HepG2 (cell line): ENCODE data around the gene ALKBH5. TPM values are rescaled to one million over a fixed set of nuclear protein-coding genes. Genes with fewer than 3 reads are reported as not detected.

Source experiments
- CHCHD3 ChIP-seq: sonication (generic); formaldehyde crosslinking; IDR thresholded peaks from 2 replicates; pipeline ENCODE4 v1.8.0; 2022; ENCODE audit warnings: mild to moderate bottlenecking, missing genetic modification reagents, moderate library complexity
- DNMT3B ChIP-seq: conservative IDR thresholded peaks from 2 replicates; pipeline ENCODE4 v1.6.1; 2016; ENCODE audit warnings: missing biosample characterization, control low read depth
- FLYWCH1 ChIP-seq: sonication (generic); formaldehyde crosslinking; IDR thresholded peaks from 2 replicates; pipeline ENCODE4 v1.8.1; 2023; ENCODE audit warnings: mild to moderate bottlenecking, missing genetic modification reagents
- GATAD2A ChIP-seq: IDR thresholded peaks from 2 replicates; pipeline ENCODE4 v1.6.1; 2016
- HNF4A ChIP-seq: sonication (generic); formaldehyde crosslinking; IDR thresholded peaks from 2 replicates; pipeline ENCODE4 v1.4.0; 2020; ENCODE audit warnings: missing genetic modification reagents
- NBN ChIP-seq: fragments of 450-650 bp; conservative IDR thresholded peaks from 2 replicates; pipeline ENCODE4 v1.6.1; 2017
- NFIB ChIP-seq: sonication (generic); formaldehyde crosslinking; IDR thresholded peaks from 2 replicates; pipeline ENCODE4 v1.9.0; 2021; ENCODE audit warnings: missing genetic modification reagents, mild to moderate bottlenecking, borderline replicate concordance
- POLR2A ChIP-seq, 2 experiments: IDR thresholded peaks; 2 replicates each; pipeline ENCODE4 v1.6.1; 2011; ENCODE audit warnings: low read depth in 2 of 2, low read length in 2 of 2, mild to moderate bottlenecking in 1 of 2, moderate library complexity in 1 of 2; ENCODE audit not compliant: insufficient read depth in 1 of 2
- RFX3 ChIP-seq: IDR thresholded peaks from 2 replicates; pipeline ENCODE4 v1.6.1; 2016; ENCODE audit warnings: missing biosample characterization, missing genetic modification reagents
- ZFP37 ChIP-seq: sonication (generic); formaldehyde crosslinking; IDR thresholded peaks from 2 replicates; pipeline ENCODE4 v1.4.0; 2020; ENCODE audit warnings: missing genetic modification reagents, borderline replicate concordance
- ZNF337 ChIP-seq: sonication (generic); formaldehyde crosslinking; IDR thresholded peaks from 2 replicates; pipeline ENCODE4 v1.5.1; 2020; ENCODE audit warnings: missing genetic modification reagents, low read depth, mild to moderate bottlenecking, borderline replicate concordance
- ZNF572 ChIP-seq: sonication (generic); formaldehyde crosslinking; IDR thresholded peaks from 2 replicates; pipeline ENCODE4 v1.5.1; 2020; ENCODE audit warnings: mild to moderate bottlenecking, missing genetic modification reagents
- ZNF615 ChIP-seq: sonication (generic); formaldehyde crosslinking; IDR thresholded peaks from 2 replicates; pipeline ENCODE4 v1.5.0; 2020; ENCODE audit warnings: mild to moderate bottlenecking, missing genetic modification reagents, borderline replicate concordance
- ZNF841 ChIP-seq: sonication (generic); formaldehyde crosslinking; IDR thresholded peaks from 2 replicates; pipeline ENCODE4 v1.8.1; 2023; ENCODE audit warnings: missing genetic modification reagents, borderline replicate concordance
- polyA plus RNA-seq, 8 experiments: library from polyadenylated mRNA; depleted of rRNA in 3 of 8; stranded (reverse) in 7 of 8; unstranded in 1 of 8; fragments of >200 nt; fragmentation: Illumina TruSeq in 4 of 8; extraction: Trizol in 4 of 8; gene quantifications; 2 replicates each; pipeline versions ENCODE4 v1.2.1 to v1.2.3, GENCODE V29; 2011 to 2016; ENCODE audit warnings: low read depth in 4 of 8, missing spikeins in 1 of 8, mixed read lengths in 1 of 8; ENCODE audit not compliant: insufficient read depth in 1 of 8
- total RNA-seq, 5 experiments: library from RNA; depleted of rRNA; stranded (reverse); fragments of >200 nt; fragmentation: Illumina TruSeq; extraction: Trizol; gene quantifications; 2 replicates each; pipeline ENCODE4 v1.2.3, GENCODE V29; 2016; ENCODE audit warnings: low read depth in 1 of 5
- TF ChIP-seq, protein P1 (sequence below): sonication (generic); formaldehyde crosslinking; IDR thresholded peaks from 2 replicates; pipeline ENCODE4 v1.4.0; 2020; ENCODE audit warnings: mild to moderate bottlenecking, missing genetic modification reagents
- TF ChIP-seq, protein P2 (sequence below): IDR thresholded peaks from 2 replicates; pipeline ENCODE4 v1.6.1; 2012; ENCODE audit warnings: low read depth, low read length, improper control_type of control experiment
- TF ChIP-seq, protein P3 (sequence below): sonication (generic); formaldehyde crosslinking; IDR thresholded peaks from 2 replicates; pipeline ENCODE4 v1.4.0; 2020; ENCODE audit warnings: missing genetic modification reagents
- TF ChIP-seq, protein P4 (sequence below): sonication (generic); formaldehyde crosslinking; IDR thresholded peaks from 2 replicates; pipeline ENCODE4 v1.4.0; 2020; ENCODE audit warnings: missing genetic modification reagents, borderline replicate concordance

Gene ALKBH5
- total and polyA plus RNA-seq, 2 of the 13 experiments (the other 11 are each of a cell fraction or from before 2014, with no cell fraction given) = 68.9 to 76.9 TPM

DNA sequence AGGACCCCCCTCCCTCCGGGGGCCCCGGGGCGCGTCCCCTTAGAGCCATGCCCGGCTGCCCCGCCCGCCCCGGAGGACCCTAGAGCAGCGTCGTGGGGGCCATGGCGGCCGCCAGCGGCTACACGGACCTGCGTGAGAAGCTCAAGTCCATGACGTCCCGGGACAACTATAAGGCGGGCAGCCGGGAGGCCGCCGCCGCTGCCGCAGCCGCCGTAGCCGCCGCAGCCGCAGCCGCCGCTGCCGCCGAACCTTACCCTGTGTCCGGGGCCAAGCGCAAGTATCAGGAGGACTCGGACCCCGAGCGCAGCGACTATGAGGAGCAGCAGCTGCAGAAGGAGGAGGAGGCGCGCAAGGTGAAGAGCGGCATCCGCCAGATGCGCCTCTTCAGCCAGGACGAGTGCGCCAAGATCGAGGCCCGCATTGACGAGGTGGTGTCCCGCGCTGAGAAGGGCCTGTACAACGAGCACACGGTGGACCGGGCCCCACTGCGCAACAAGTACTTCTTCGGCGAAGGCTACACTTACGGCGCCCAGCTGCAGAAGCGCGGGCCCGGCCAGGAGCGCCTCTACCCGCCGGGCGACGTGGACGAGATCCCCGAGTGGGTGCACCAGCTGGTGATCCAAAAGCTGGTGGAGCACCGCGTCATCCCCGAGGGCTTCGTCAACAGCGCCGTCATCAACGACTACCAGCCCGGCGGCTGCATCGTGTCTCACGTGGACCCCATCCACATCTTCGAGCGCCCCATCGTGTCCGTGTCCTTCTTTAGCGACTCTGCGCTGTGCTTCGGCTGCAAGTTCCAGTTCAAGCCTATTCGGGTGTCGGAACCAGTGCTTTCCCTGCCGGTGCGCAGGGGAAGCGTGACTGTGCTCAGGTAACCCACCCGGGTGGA lies 759 bp downstream of the ALKBH5 start (continued):
- TF ChIP-seq, protein P1, sequence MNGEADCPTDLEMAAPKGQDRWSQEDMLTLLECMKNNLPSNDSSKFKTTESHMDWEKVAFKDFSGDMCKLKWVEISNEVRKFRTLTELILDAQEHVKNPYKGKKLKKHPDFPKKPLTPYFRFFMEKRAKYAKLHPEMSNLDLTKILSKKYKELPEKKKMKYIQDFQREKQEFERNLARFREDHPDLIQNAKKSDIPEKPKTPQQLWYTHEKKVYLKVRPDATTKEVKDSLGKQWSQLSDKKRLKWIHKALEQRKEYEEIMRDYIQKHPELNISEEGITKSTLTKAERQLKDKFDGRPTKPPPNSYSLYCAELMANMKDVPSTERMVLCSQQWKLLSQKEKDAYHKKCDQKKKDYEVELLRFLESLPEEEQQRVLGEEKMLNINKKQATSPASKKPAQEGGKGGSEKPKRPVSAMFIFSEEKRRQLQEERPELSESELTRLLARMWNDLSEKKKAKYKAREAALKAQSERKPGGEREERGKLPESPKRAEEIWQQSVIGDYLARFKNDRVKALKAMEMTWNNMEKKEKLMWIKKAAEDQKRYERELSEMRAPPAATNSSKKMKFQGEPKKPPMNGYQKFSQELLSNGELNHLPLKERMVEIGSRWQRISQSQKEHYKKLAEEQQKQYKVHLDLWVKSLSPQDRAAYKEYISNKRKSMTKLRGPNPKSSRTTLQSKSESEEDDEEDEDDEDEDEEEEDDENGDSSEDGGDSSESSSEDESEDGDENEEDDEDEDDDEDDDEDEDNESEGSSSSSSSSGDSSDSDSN (CRISPR knock-in tag) = peak; percentile 80
- TF ChIP-seq DNMT3B (0 out of 2 replicates have a peak, but pooled peaks have one; percentile 57), NBN (no peak), NFIB (CRISPR knock-in tag) (no peak), POLR2A (IDR thresholded peaks at IDR 0.05; ENCODE audit: insufficient read depth in 1 of 2, low read depth in 2 of 2, low read length in 2 of 2) (no peak), ZNF841 (CRISPR knock-in tag) (no peak), CHCHD3 (CRISPR knock-in tag) (no peak), GATAD2A (CRISPR knock-in tag) (0 out of 2 replicates have a peak, but pooled peaks have one; percentile 11), HNF4A (no peak), FLYWCH1 (CRISPR knock-in tag) (no peak), ZNF572 (CRISPR knock-in tag) (no peak; the same call in 1 of the 2 replicates), ZNF615 (no peak), ZFP37 (no peak), ZNF337 (CRISPR knock-in tag) (no peak), RFX3 (CRISPR knock-in tag) (no peak)
- TF ChIP-seq, protein P2, sequence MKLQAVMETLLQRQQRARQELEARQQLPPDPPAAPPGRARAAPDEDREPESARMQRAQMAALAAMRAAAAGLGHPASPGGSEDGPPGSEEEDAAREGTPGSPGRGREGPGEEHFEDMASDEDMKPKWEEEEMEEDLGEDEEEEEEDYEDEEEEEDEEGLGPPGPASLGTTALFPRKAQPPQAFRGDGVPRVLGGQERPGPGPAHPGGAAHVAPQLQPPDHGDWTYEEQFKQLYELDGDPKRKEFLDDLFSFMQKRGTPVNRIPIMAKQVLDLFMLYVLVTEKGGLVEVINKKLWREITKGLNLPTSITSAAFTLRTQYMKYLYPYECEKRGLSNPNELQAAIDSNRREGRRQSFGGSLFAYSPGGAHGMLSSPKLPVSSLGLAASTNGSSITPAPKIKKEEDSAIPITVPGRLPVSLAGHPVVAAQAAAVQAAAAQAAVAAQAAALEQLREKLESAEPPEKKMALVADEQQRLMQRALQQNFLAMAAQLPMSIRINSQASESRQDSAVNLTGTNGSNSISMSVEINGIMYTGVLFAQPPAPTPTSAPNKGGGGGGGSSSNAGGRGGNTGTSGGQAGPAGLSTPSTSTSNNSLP = no peak
- TF ChIP-seq, protein P3, sequence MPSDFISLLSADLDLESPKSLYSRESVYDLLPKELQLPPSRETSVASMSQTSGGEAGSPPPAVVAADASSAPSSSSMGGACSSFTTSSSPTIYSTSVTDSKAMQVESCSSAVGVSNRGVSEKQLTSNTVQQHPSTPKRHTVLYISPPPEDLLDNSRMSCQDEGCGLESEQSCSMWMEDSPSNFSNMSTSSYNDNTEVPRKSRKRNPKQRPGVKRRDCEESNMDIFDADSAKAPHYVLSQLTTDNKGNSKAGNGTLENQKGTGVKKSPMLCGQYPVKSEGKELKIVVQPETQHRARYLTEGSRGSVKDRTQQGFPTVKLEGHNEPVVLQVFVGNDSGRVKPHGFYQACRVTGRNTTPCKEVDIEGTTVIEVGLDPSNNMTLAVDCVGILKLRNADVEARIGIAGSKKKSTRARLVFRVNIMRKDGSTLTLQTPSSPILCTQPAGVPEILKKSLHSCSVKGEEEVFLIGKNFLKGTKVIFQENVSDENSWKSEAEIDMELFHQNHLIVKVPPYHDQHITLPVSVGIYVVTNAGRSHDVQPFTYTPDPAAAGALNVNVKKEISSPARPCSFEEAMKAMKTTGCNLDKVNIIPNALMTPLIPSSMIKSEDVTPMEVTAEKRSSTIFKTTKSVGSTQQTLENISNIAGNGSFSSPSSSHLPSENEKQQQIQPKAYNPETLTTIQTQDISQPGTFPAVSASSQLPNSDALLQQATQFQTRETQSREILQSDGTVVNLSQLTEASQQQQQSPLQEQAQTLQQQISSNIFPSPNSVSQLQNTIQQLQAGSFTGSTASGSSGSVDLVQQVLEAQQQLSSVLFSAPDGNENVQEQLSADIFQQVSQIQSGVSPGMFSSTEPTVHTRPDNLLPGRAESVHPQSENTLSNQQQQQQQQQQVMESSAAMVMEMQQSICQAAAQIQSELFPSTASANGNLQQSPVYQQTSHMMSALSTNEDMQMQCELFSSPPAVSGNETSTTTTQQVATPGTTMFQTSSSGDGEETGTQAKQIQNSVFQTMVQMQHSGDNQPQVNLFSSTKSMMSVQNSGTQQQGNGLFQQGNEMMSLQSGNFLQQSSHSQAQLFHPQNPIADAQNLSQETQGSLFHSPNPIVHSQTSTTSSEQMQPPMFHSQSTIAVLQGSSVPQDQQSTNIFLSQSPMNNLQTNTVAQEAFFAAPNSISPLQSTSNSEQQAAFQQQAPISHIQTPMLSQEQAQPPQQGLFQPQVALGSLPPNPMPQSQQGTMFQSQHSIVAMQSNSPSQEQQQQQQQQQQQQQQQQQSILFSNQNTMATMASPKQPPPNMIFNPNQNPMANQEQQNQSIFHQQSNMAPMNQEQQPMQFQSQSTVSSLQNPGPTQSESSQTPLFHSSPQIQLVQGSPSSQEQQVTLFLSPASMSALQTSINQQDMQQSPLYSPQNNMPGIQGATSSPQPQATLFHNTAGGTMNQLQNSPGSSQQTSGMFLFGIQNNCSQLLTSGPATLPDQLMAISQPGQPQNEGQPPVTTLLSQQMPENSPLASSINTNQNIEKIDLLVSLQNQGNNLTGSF (CRISPR knock-in tag) = 0 out of 2 replicates have a peak, but pooled peaks have one; percentile 54
- TF ChIP-seq, protein P4, sequence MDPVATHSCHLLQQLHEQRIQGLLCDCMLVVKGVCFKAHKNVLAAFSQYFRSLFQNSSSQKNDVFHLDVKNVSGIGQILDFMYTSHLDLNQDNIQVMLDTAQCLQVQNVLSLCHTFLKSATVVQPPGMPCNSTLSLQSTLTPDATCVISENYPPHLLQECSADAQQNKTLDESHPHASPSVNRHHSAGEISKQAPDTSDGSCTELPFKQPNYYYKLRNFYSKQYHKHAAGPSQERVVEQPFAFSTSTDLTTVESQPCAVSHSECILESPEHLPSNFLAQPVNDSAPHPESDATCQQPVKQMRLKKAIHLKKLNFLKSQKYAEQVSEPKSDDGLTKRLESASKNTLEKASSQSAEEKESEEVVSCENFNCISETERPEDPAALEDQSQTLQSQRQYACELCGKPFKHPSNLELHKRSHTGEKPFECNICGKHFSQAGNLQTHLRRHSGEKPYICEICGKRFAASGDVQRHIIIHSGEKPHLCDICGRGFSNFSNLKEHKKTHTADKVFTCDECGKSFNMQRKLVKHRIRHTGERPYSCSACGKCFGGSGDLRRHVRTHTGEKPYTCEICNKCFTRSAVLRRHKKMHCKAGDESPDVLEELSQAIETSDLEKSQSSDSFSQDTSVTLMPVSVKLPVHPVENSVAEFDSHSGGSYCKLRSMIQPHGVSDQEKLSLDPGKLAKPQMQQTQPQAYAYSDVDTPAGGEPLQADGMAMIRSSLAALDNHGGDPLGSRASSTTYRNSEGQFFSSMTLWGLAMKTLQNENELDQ = no peak
